ENCODE results near the gene IGFL2.

Gene IGFL2

DNA sequence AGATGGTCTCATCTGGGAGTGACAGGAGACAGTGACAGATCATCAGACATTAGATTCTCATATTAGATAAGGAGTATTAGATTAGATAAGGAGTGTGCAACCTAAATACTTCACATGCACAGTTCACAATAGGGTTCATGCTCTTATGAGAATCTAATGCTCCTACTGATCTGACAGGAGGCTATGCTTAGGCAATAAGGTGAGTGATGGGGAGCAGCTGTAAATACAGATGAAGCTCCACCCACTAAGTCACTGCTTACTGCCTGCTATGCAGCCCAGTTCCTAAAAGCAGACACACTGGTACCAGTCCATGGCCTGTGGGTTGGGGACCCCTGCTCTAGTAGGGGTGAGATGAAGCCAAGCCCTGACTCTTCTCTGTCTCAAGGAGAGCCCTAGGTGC is 13.5 kb upstream of the IGFL2 start:
- DNase-seq (ENCODE audit: insufficient read length, low spot score) (no peak), FAIRE-seq (no peak)
- no peak for TF ChIP-seq PAX5 (IDR thresholded peaks at IDR 0.05; ENCODE audit: insufficient read depth, low read length, severe bottlenecking)
- no peak for TF ChIP-seq POLR2AphosphoS5 (IDR thresholded peaks at IDR 0.05; ENCODE audit: low read depth, low read length)
- TF ChIP-seq TAF1 (IDR thresholded peaks at IDR 0.05; ENCODE audit: low read depth, low read length): no peak
- TF ChIP-seq POLR2A (IDR thresholded peaks at IDR 0.05; ENCODE audit: low read depth, low read length): no peak
- TF ChIP-seq SPI1 (IDR thresholded peaks at IDR 0.05; ENCODE audit: low read depth, low read length): no peak
- TF ChIP-seq POU2F2 (IDR thresholded peaks at IDR 0.05; ENCODE audit: low read depth, low read length): no peak

DNA sequence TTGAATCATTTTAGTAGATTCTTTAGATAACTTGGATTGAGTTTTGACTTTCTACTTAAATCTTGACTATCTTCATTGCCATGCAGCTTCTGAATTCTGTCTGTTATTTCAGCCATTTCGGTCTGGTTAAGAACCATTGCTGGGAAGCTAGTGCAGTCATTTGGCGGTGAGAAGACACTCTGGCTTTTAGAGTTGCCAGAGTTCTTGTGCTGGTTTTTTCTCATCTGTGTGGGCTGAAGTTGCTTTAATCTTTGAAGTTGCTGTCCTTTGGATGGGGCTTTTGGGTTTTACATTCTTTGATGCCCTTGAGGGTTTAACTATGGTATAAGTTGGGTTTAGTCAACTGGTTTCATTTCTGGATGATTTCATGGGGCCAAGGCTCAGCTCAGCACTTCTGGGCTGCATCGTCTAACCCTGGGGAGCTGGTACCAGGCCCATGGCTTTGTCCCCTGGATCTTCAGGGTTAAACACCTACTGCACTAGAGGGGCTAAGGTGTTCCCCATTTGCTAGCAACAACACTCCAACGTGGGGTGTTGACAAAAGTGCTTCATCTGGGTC is 10.0 kb upstream of the IGFL2 start:
- no peak for DNase-seq (ENCODE audit: insufficient read length, low spot score)
- no peak for FAIRE-seq
- TF ChIP-seq POLR2A (IDR thresholded peaks at IDR 0.05; ENCODE audit: low read depth, low read length): no peak
- no peak for TF ChIP-seq POU2F2 (IDR thresholded peaks at IDR 0.05; ENCODE audit: low read depth, low read length)
- TF ChIP-seq PAX5 (IDR thresholded peaks at IDR 0.05; ENCODE audit: insufficient read depth, low read length, severe bottlenecking): no peak

DNA sequence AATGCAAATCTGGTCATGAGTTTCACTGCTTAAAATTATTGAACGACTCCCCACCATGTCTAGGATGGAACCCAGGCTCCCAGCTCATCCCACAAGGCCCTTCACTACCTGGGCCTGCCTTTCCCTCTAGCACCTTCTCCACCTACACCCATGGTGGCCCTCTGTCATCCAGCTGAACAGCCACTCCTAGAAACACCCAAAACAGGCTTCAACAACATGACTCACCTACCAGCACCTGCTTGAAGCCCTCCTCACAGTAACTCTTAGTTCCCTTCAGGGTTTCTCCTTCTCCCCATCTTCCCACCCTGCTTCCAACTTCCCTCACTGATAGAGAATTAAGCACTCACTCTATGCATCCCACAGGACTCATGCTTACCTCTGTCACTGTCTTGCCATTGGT is 6.6 kb upstream of the IGFL2 start:
- DNase-seq (ENCODE audit: insufficient read length, low spot score) (no peak), FAIRE-seq (no peak)
- TF ChIP-seq TAF1 (IDR thresholded peaks at IDR 0.05; ENCODE audit: low read depth, low read length) (no peak), POLR2A (IDR thresholded peaks at IDR 0.05; ENCODE audit: low read depth, low read length) (no peak), POU2F2 (IDR thresholded peaks at IDR 0.05; ENCODE audit: low read depth, low read length) (no peak), POLR2AphosphoS5 (IDR thresholded peaks at IDR 0.05; ENCODE audit: low read depth, low read length) (no peak), SPI1 (IDR thresholded peaks at IDR 0.05; ENCODE audit: low read depth, low read length) (no peak), PAX5 (IDR thresholded peaks at IDR 0.05; ENCODE audit: insufficient read depth, low read length, severe bottlenecking) (no peak)

DNA sequence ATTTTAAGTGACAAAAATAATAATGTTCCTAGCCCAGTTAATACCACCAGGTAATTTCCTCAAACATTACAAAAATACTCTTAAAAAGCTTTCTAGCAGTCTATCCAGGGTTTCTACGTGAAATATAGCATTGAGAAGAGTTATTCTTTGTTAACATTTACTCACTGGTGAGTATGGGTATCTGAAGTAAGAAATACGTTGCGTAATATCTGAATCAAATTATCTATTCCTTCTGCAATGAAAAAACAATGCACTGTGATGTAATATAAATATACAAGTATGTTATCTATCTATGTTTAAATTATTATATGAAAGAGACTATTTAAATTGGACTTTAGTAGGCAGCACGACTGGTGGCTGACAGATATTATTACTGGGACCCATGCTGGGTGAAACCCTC is 5.7 kb upstream of the IGFL2 start:
- DNase-seq (ENCODE audit: insufficient read length, low spot score) (no peak), FAIRE-seq (no peak)
- TF ChIP-seq POU2F2 (IDR thresholded peaks at IDR 0.05; ENCODE audit: low read depth, low read length): no peak
- no peak for TF ChIP-seq TAF1 (IDR thresholded peaks at IDR 0.05; ENCODE audit: low read depth, low read length)
- no peak for TF ChIP-seq PAX5 (IDR thresholded peaks at IDR 0.05; ENCODE audit: insufficient read depth, low read length, severe bottlenecking)
- TF ChIP-seq POLR2A (IDR thresholded peaks at IDR 0.05; ENCODE audit: low read depth, low read length): no peak
- no peak for TF ChIP-seq POLR2AphosphoS5 (IDR thresholded peaks at IDR 0.05; ENCODE audit: low read depth, low read length)
- no peak for TF ChIP-seq SPI1 (IDR thresholded peaks at IDR 0.05; ENCODE audit: low read depth, low read length)

DNA sequence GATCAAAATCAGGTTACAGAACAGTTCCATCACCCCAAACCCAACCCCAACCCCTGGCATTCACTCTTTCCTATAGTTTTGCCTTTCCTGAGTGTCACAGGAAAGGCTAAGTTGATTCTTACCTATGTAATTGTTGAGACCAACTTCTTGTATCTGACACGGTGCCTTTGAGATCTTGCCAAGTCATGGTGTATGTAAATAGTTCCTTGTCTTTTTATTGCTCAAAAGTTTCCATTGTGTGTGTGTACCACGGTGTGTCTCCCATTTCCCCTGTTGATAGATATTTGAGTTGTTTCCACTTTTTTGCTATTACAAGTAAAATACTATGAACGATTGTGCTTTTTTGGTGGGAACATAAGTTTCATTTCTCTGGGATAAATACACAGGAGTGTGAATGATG is 3.3 kb upstream of the IGFL2 start:
- DNase-seq (ENCODE audit: insufficient read length, low spot score): no peak
- FAIRE-seq: no peak
- no peak for TF ChIP-seq SPI1 (IDR thresholded peaks at IDR 0.05; ENCODE audit: low read depth, low read length)
- no peak for TF ChIP-seq POLR2AphosphoS5 (IDR thresholded peaks at IDR 0.05; ENCODE audit: low read depth, low read length)
- TF ChIP-seq POLR2A (IDR thresholded peaks at IDR 0.05; ENCODE audit: low read depth, low read length): no peak
- TF ChIP-seq TAF1 (IDR thresholded peaks at IDR 0.05; ENCODE audit: low read depth, low read length): no peak
- TF ChIP-seq POU2F2 (IDR thresholded peaks at IDR 0.05; ENCODE audit: low read depth, low read length): no peak
- no peak for TF ChIP-seq PAX5 (IDR thresholded peaks at IDR 0.05; ENCODE audit: insufficient read depth, low read length, severe bottlenecking)

DNA sequence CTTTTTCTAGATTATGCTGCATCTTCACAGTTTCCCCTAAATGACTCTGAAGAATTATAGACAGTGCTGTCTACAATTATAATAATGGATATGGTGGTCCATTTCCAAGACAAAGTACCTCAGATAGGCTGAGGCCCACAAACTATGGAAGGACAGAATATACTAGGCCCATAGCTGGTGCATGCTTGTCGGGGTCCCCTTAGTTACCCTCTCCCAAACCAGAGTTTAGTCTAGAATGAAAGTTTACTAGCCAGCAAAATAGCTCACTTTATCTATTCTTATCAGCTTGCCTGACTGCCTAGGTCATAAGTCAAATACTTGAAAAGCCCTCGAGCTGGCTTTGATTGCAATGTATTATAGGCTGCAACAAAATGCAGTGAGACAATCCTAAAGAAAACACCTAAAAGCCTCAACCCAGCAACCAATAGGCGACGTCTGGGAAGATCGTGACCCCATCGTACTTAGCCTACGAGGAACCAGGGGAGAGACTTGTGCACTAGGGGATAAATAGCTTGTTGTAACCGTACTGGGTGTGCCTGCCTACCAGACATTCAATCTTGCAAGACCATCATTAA is 785 bp upstream of the IGFL2 start:
- TF ChIP-seq POLR2A (IDR thresholded peaks at IDR 0.05; ENCODE audit: low read depth, low read length) (no peak), POLR2AphosphoS5 (IDR thresholded peaks at IDR 0.05; ENCODE audit: low read depth, low read length) (no peak), SPI1 (IDR thresholded peaks at IDR 0.05; ENCODE audit: low read depth, low read length) (no peak), POU2F2 (IDR thresholded peaks at IDR 0.05; ENCODE audit: low read depth, low read length) (no peak), PAX5 (IDR thresholded peaks at IDR 0.05; ENCODE audit: insufficient read depth, low read length, severe bottlenecking) (no peak), TAF1 (IDR thresholded peaks at IDR 0.05; ENCODE audit: low read depth, low read length) (no peak)
- FAIRE-seq (no peak), DNase-seq (ENCODE audit: insufficient read length, low spot score) (no peak)

DNA sequence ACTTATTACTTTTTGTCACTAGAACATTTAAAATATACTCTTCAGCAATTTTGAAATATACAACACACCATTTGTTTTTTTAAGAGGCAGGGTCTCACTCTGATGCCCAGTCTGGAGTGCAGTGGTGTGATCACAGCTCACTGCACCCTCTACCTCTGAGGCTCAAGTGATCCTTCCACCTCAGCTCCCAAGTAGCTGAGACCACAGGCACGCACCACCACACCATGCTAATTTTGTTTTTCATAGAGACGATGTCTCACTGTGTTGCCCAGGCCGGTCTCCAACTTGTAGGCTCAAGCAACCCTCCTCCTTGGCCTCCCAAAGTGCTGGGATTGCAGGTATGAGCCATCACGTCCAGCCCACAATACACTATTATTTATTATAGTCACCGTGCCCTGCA is 2.6 kb downstream of the IGFL2 start:
- TF ChIP-seq POU2F2 (IDR thresholded peaks at IDR 0.05; ENCODE audit: low read depth, low read length) (no peak), POLR2A (IDR thresholded peaks at IDR 0.05; ENCODE audit: low read depth, low read length) (no peak), PAX5 (IDR thresholded peaks at IDR 0.05; ENCODE audit: insufficient read depth, low read length, severe bottlenecking) (no peak), TAF1 (IDR thresholded peaks at IDR 0.05; ENCODE audit: low read depth, low read length) (no peak), POLR2AphosphoS5 (IDR thresholded peaks at IDR 0.05; ENCODE audit: low read depth, low read length) (no peak), SPI1 (IDR thresholded peaks at IDR 0.05; ENCODE audit: low read depth, low read length) (no peak)
- no peak for DNase-seq (ENCODE audit: insufficient read length, low spot score)
- no peak for FAIRE-seq

DNA sequence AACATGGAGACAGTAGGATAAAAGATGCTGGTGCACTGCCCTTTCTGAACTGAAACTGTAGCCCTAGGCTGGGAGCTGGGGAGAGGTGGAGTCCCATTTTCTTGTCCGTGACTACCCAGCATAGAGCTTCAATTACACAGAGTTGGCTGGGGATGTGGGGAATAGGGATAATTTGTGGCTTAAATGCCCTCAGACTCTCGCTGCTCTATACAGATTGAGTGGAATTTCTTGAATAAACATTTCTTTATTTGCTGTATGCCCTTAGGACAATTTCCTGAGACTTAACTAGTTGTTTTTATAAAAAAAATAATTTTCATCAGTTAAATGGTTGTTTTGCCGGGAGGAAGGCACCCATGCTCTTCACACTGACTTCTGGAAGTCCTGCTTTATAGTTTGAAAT is 7.2 kb downstream of the IGFL2 start:
- no peak for TF ChIP-seq PAX5 (IDR thresholded peaks at IDR 0.05; ENCODE audit: insufficient read depth, low read length, severe bottlenecking)
- no peak for TF ChIP-seq SPI1 (IDR thresholded peaks at IDR 0.05; ENCODE audit: low read depth, low read length)
- TF ChIP-seq POLR2A (IDR thresholded peaks at IDR 0.05; ENCODE audit: low read depth, low read length): no peak
- no peak for TF ChIP-seq POU2F2 (IDR thresholded peaks at IDR 0.05; ENCODE audit: low read depth, low read length)
- no peak for TF ChIP-seq POLR2AphosphoS5 (IDR thresholded peaks at IDR 0.05; ENCODE audit: low read depth, low read length)
- no peak for TF ChIP-seq TAF1 (IDR thresholded peaks at IDR 0.05; ENCODE audit: low read depth, low read length)
- DNase-seq (ENCODE audit: insufficient read length, low spot score): no peak
- no peak for FAIRE-seq

DNA sequence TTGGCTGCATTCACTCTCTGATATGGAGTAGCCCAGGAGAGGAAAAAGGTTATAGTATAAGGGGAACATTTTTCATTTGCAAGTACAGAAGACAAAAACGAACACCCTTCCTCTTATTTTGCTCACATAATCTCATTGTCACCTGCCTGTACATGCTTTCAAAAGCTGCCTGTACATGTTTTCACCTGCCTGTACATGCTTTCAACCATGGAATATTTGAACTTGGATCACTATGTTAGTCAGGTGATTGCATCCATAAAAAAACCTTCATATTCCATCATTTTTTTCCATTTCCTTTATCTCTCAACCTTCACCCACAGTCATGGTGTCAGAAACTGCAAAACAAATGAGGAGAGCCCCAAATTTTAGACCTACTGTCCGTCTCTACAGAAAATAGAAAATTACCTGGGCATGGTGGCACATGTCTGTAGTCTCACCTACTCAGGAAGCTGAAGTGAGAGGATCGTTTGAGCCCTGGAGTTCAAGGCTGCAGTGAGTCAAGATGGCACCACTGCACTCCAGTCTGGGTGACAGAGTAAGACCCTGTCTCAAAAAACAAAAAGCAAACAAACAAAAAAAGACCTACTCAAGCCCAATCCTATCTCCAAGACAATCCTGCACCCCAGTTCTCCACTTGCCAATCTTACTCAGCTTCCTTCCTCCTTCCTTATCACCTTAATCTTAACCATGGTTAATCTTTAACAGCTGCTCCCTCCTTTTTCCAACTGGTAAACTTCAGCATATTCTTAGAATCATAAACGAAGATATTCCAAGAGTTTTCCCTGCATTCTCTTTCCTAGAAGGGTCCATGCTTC is 11.6 kb downstream of the IGFL2 start:
- DNase-seq (ENCODE audit: insufficient read length, low spot score) (no peak), FAIRE-seq (no peak)
- no peak for TF ChIP-seq SPI1 (IDR thresholded peaks at IDR 0.05; ENCODE audit: low read depth, low read length)
- no peak for TF ChIP-seq POLR2A (IDR thresholded peaks at IDR 0.05; ENCODE audit: low read depth, low read length)
- TF ChIP-seq TAF1 (IDR thresholded peaks at IDR 0.05; ENCODE audit: low read depth, low read length): no peak
- TF ChIP-seq POU2F2 (IDR thresholded peaks at IDR 0.05; ENCODE audit: low read depth, low read length): no peak
- TF ChIP-seq POLR2AphosphoS5 (IDR thresholded peaks at IDR 0.05; ENCODE audit: low read depth, low read length): no peak
- TF ChIP-seq PAX5 (IDR thresholded peaks at IDR 0.05; ENCODE audit: insufficient read depth, low read length, severe bottlenecking): no peak

Measured in GM12891 (cell line).